ENCODE measurements around the gene MYH6.
"Not testable (repeated sequence)": the region's sequence is repeated elsewhere in the genome, so short reads cannot be mapped to it uniquely, and the experiment has no call there.

The MYH6 gene

GRCh38 chr14:23407516-23408306 is at the start of gene MYH6:
MYH6 (minus strand) TSS chr14:23408273; CDS start chr14:23407223, 1,050 bp downstream.
- FAIRE-seq, result no peak

GRCh38 chr14:23456883-23457586 is 49.0 kb upstream of the MYH6 start:
- not testable (repeated sequence) for FAIRE-seq

- FAIRE-seq, result no peak
Observed at GRCh38 chr14:23454445-23454856, 46.4 kb upstream of the MYH6 start.

DNA sequence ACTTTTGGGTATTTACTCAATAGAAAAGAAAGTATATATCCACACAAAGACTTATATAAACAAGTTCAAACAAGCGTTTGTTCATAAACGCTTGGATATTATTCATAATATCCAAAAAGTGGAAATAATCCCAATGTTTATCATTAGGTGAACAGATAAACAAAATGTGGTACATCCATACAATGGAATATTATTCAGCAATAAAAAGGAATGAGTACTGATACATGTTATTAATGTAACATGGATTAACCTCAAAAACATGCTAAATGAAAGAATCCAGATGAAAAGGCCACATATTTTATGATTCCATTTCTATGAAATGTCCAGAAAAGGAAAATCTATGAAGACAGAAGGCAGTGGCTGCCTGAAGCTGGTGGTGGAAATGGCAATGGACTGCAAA is 44.2 kb upstream of the MYH6 start:
- no peak for FAIRE-seq

DNA sequence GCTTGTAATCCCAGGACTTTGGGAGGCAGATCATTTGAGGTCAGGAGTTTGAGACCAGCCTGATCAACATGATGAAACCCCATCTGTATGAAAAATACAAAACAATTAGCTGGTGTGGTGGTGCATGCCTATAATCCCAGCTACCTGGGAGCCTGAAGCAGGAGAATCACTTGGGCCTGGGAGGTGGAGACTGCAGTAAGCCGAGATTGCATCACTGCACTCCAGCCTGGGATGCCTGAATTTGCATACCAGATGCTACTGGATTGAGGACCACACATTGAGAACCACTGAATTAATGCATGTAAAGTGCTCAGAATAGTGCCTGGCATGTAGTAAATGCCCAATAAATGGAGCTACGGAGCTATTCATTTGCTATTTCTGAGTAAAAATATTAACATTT is 42.3 kb upstream of the MYH6 start:
- FAIRE-seq, result no peak

GRCh38 chr14:23449314-23449713 is 41.2 kb upstream of the MYH6 start:
- no peak for FAIRE-seq

DNA sequence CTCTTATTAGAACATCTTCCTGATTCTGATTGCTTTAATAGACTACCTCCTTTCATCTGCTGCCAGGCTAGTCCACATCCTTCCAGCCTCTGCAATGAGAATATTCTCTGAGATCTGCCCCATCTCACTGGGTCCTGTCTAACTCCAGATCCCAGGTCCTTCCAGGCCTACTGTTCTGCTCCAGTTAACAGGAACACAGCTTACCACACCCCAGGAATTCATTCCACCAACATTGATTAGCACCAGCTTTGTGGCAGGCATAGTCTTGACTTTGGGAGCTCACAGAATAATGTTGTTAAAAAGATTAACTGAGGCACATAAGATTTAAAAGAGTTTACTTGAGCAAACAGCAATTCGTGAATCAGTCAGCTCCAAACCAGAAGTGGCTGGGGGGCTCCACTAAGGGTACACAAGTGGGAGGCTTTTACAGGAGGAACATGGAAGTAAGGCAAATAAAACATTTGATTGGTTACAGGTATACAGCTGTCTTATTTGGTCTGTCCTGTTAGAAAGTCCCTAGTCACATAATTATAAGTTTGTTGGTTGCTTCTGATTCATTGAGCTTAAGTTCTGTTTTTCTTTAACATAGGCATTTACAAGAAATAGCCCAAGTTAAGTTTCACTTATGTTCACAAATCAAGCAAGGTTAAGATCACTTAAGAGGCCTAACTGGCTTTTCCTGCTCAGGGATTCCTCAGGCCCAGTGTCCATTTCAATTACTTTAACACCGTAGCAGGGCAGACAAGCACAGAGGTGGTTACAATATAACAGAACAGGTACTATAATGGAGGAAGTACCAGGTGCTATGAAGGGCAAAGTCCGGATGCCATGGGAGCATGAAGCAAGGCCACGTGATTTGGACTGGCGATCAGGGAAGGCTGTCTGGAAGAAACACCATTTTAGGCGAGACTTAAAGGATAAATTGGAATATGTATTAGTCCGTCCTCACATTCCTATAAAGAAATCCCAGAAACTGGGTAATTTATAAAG is 39.6 kb upstream of the MYH6 start:
- FAIRE-seq, result no peak

DNA sequence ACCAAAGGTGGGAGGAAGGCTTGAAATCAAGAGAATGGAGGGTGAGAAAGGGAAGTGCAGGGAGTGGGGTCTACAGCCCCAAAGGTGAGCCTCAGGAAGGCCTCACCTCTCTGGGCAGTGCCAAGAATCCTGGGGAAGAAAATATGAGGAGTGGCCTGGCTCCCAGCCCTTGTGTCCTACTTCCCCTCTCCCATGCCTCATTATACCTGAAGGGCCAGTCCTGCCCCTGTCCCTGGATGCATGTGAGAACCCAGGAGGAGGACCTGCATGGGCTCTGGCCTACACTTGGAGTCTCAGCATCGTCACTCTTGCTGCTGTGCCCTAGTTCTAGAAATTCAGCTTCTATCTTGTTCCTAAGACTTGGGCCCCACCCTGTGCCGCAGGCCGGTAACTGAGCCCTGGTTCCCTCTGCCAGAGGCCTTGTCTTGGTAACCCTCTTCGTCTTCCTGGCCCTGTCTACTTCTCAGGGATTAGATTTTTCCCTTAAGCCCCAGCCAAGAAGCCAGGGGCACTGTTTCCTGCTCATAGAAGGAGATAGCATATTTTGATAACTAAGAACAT is 38.3 kb upstream of the MYH6 start:
- no peak for FAIRE-seq

- no peak for FAIRE-seq
Observed at GRCh38 chr14:23445773-23446172, 37.7 kb upstream of the MYH6 start.

- no peak for FAIRE-seq
Observed at GRCh38 chr14:23444314-23444713, 36.2 kb upstream of the MYH6 start.

GRCh38 chr14:23443881-23444280 is 35.8 kb upstream of the MYH6 start:
- FAIRE-seq, result no peak

DNA sequence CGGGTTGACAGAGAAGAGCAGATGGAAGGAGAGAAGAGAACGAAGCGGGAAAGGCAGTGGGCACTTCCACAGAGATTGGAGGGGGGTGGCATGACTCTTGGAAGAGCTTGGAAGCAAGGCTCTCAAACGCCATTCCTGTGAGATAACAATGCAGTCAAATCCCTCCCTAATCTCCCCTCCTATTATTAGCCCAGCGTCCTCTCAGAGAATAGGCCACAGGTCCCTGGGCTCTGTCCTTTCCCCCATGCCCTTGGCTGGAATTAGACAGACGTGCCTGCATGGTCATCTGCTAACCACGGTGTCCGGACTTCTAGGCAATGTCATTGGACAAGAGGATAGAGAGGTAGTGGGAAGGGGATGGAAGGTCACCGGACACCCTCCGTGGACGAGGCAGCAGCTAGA is 35.3 kb upstream of the MYH6 start:
- no peak for FAIRE-seq

- FAIRE-seq, result no peak
Observed at GRCh38 chr14:23442721-23443356, 34.8 kb upstream of the MYH6 start.

DNA sequence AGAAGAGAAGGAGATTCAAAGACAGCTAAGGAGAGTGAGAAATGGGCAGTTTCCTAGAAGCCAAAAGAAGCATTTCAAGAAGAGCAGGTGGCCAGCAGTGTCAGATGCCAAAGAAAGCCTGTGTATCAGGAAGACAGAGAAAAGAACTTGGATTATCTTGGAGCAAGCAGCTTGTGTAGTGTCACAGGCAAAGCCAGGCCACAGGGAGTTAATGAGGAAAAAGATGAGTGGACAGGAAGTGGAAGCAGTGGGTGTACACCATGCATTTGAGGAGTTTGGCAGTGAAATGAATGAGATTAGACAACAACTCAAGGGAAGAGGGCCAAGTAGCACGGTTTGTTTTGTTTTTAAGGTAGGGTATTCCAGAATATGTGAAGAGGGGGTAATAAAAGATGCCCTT is 33.0 kb upstream of the MYH6 start:
- FAIRE-seq, result no peak

DNA sequence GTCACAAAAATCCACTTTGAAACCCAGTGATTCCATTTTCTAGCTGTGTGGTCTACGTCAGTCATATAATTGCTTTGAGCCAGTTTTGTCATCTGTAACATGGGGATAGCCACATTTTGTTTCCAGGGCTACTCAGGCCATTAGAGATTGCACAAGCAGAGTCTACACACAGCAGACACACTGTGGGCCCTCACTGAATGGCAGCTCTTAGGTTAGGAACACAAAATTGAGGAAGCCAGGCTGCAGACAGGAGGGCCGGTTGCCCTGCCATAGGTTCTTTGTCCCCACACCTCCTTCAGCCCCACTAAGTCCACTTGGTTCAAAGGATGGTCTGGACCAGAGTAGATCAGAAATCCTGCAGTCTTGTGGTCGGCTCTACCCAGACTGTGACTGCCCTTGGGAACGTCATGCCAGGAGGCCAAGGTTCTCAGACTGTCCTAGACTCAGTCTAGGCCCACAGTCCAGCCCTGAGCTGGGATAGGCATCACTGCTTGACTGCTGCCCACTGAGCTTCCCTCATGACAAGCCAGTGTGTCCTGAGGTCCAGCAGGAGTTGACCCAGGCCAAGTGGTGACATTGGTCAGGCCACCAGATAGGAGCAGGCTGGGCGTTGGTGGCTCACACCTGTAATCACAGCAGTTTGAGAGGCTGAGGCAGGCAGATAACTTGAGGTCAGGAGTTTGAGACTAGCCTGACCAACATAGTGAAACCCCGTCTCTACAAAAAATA is 31.2 kb upstream of the MYH6 start:
- no peak for FAIRE-seq

DNA sequence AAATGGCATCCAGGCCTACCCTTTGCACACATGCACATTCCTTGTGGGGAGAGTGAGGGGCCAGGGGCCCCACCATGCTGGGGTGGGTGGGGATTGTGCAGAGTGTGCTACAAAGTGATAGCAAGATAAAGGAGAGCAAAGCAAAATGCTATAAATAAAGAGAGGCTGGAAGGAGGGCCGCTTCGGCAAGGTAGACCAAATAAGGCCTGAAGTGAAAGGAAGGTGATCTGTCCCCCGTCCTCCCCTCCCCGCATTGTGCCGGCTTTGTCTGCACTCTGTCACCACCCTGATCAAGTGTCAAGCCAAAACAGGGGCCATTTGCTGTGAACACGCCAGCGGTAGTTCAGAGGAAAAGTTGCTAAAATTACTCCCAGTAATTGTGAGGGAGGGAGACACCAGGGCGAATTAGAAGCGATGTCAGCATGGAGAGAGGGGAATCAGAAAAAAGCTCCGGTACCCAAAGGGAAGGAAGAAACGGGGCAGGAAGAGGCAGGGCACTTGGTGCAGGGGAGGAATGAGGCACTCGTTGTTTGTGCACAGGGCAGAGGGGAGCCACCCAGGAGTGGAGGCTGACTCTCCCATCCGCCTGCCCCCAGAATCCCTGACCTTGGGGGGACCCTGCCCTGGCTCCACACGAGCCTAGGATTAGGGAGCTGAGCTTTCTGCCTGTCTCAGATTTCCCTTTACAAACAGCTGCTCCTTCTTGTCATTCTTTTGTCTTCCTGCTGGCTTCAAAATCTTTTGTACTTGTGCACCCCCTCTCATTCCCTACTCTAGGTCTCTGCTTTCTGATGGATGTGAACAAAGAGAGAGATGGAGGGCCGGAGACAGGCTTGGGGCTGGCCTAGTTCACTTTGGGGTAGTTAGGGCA is 30.3 kb upstream of the MYH6 start:
- no peak for FAIRE-seq

DNA sequence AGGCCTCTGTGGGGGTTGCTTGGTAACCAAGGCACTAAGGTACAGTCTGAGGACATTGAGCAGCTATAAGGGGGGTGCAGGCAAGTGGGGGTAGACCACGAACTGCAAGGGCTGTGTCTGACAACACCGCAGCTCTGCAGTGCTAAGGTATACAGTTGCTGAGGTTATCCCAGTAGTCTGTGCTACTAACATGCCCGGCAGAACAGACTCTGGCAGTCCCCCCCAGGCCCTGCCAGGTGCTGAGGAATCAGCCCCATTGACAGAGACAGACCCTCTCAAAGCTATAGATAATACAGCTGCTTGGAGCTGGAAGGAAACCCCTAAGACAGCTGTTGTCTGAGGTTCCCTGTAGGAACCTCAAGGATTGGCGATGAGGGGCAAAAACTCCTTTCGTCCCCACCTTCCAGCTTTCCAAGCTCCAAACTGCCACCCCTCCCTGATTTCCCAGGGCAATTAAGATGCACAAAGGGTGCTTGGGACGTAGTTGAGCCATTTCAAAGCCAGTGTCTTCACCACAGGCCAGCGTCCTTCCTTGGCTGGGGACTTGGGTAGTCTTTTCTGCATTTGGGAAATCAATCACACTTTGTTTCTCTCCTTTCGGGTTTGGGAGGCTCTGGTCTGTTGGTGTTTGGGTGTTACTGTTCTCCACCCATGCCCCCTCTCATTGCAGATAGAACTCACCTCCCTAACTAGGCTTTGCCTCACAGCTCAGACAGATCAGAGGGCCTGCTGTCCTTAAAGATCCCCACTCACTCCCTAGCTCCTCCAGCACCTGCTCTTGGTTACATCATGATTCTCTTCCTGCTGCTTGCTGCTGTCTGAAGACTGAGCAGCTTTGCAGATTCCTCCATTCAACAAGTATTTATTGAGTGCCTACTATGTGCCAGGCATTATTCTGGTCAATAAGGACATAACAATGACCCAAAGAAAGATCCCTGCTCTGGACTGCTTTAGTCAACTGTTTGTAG is 29.3 kb upstream of the MYH6 start:
- no peak for FAIRE-seq

- FAIRE-seq, result no peak
Observed at GRCh38 chr14:23436327-23437132, 28.5 kb upstream of the MYH6 start.

All from G401.6 (cell line).